ENCODE measurements around the gene CEP85L. TPM values are rescaled to one million over a fixed set of nuclear protein-coding genes. Genes with fewer than 3 reads are reported as not detected.

CEP85L gene
- total RNA-seq, 1 donor from 2014 or later: 19.3 TPM

DNA sequence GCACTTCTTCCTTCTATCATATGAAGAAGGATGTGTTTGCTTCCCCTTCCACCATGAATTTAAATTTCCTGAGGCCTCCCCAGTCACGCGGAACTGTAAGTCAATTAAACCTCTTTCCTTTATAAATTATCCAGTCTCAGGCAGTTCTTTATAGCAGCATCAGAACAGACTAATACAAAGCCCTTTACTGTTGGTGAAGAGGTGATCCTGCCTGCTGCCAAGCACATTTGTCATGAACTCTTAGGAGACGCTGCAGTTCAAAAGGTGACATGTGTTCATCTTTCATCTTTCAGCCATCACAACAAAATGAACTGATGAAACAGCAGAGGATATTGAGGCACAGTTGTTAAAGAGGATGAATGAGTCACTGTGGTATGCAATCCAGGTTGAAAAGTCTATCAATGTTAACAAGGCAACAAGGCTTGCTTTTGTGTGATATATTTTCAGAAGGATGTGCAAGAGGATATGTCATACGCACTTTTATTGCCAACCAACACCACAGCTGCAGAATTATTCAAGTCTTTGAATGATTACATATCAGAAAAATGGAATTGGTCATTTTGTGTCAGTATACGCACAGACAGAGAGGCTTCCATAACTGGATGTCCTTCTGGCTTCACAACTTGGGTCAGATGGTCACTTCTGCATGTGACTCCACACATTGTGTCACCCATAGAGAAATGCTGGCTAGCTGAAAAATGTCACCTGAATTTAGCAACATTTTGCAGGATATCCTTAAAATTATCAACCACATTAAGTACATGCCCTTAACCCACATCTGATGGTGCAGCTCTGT is 155.7 kb downstream of the CEP85L start:
- H3K4me3 ChIP-seq (ENCODE audit: insufficient read depth, low read depth, low read length): no peak overlapping the region
- no peaks in the 10 kb centered on the region for H3K9me3 ChIP-seq (ENCODE audit: insufficient read depth, low read depth, low read length)
- H3K4me2 ChIP-seq (ENCODE audit: low read length): peak overlapping the region; percentile 22
- Mint-ChIP-seq H3K27me3 (ENCODE audit: low read depth, unreplicated experiment) (no peaks in the 10 kb centered on the region), H3K27ac (ENCODE audit: unreplicated experiment) (peak overlapping the region; percentile 28), H3K4me1 (ENCODE audit: low read depth, unreplicated experiment) (peaks cover 28% of the 10 kb centered on the region), H3K4me3 (ENCODE audit: unreplicated experiment) (no peak overlapping the region), H3K9me3 (ENCODE audit: unreplicated experiment) (peaks cover 2% of the 10 kb centered on the region), H3K36me3 (ENCODE audit: low read depth, unreplicated experiment) (peaks cover 6% of the 10 kb centered on the region)
- DNase-seq (ENCODE audit: low read depth) (peak; percentile 82), FAIRE-seq (peak; percentile 34)
- H2AFZ ChIP-seq (ENCODE audit: low read depth, low read length): no peak overlapping the region
- H3K4me1 ChIP-seq (ENCODE audit: insufficient read depth, low read length): peaks cover 11% of the 10 kb centered on the region
- H3K27me3 ChIP-seq (ENCODE audit: insufficient read depth, low read length): no peaks in the 10 kb centered on the region
- H3K36me3 ChIP-seq (ENCODE audit: insufficient read depth, low read length): no peaks in the 10 kb centered on the region
- no peaks in the 10 kb centered on the region for H4K20me1 ChIP-seq (ENCODE audit: insufficient read depth, low read length)
- no peak overlapping the region for H3K9ac ChIP-seq (ENCODE audit: low read length)
- H3K79me2 ChIP-seq (ENCODE audit: insufficient read depth, low read length): peaks cover 6% of the 10 kb centered on the region
- peak overlapping the region; percentile 23 for H3K27ac ChIP-seq (ENCODE audit: low read depth, low read length)
- TF ChIP-seq EZH2 (IDR thresholded peaks at IDR 0.05; ENCODE audit: insufficient read depth, low read length): no peak
- TF ChIP-seq, protein P1, sequence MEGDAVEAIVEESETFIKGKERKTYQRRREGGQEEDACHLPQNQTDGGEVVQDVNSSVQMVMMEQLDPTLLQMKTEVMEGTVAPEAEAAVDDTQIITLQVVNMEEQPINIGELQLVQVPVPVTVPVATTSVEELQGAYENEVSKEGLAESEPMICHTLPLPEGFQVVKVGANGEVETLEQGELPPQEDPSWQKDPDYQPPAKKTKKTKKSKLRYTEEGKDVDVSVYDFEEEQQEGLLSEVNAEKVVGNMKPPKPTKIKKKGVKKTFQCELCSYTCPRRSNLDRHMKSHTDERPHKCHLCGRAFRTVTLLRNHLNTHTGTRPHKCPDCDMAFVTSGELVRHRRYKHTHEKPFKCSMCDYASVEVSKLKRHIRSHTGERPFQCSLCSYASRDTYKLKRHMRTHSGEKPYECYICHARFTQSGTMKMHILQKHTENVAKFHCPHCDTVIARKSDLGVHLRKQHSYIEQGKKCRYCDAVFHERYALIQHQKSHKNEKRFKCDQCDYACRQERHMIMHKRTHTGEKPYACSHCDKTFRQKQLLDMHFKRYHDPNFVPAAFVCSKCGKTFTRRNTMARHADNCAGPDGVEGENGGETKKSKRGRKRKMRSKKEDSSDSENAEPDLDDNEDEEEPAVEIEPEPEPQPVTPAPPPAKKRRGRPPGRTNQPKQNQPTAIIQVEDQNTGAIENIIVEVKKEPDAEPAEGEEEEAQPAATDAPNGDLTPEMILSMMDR (IDR thresholded peaks at IDR 0.05; ENCODE audit: insufficient read depth, low read depth, low read length): no peak

DNA sequence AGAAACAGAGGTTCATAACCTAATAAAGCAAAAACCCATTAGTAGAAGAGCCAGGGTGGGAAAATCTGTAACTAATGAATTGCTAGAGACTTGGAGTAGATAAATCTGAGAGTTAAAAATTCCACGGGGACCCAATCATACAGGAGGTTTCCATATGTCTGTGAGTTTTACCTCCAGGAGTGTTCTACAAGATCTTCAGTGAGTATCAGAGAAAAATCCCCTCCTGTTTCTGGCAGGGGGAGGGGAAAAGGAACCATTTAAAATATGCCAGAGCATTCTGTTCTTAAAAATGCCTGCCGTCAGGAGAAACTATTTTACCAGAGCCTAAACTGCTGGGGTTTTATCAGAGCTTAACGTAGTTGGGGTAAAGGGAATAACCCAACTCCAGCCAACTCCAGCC is 157.3 kb downstream of the CEP85L start:
- H2AFZ ChIP-seq (ENCODE audit: low read depth, low read length): no peak overlapping the region
- Mint-ChIP-seq H3K36me3 (ENCODE audit: low read depth, unreplicated experiment) (peaks cover 17% of the 10 kb centered on the region), H3K4me3 (ENCODE audit: unreplicated experiment) (no peak overlapping the region), H3K27ac (ENCODE audit: unreplicated experiment) (peak overlapping the region; percentile 28), H3K27me3 (ENCODE audit: low read depth, unreplicated experiment) (no peaks in the 10 kb centered on the region), H3K4me1 (ENCODE audit: low read depth, unreplicated experiment) (peaks cover 28% of the 10 kb centered on the region), H3K9me3 (ENCODE audit: unreplicated experiment) (peaks cover 6% of the 10 kb centered on the region)
- no peak for DNase-seq (ENCODE audit: low read depth)
- no peaks in the 10 kb centered on the region for H3K36me3 ChIP-seq (ENCODE audit: insufficient read depth, low read length)
- no peaks in the 10 kb centered on the region for H3K27me3 ChIP-seq (ENCODE audit: insufficient read depth, low read length)
- TF ChIP-seq EZH2 (IDR thresholded peaks at IDR 0.05; ENCODE audit: insufficient read depth, low read length): no peak
- TF ChIP-seq, protein P1 (IDR thresholded peaks at IDR 0.05; ENCODE audit: insufficient read depth, low read depth, low read length): no peak
- no peak overlapping the region for H3K4me3 ChIP-seq (ENCODE audit: insufficient read depth, low read depth, low read length)
- H3K9me3 ChIP-seq (ENCODE audit: insufficient read depth, low read depth, low read length): no peaks in the 10 kb centered on the region
- H3K27ac ChIP-seq (ENCODE audit: low read depth, low read length): no peak overlapping the region
- H3K79me2 ChIP-seq (ENCODE audit: insufficient read depth, low read length): no peaks in the 10 kb centered on the region
- peaks cover 11% of the 10 kb centered on the region for H3K4me1 ChIP-seq (ENCODE audit: insufficient read depth, low read length)
- no peak overlapping the region for H3K9ac ChIP-seq (ENCODE audit: low read length)
- no peaks in the 10 kb centered on the region for H4K20me1 ChIP-seq (ENCODE audit: insufficient read depth, low read length)
- no peak overlapping the region for H3K4me2 ChIP-seq (ENCODE audit: low read length)
- FAIRE-seq: no peak

DNA sequence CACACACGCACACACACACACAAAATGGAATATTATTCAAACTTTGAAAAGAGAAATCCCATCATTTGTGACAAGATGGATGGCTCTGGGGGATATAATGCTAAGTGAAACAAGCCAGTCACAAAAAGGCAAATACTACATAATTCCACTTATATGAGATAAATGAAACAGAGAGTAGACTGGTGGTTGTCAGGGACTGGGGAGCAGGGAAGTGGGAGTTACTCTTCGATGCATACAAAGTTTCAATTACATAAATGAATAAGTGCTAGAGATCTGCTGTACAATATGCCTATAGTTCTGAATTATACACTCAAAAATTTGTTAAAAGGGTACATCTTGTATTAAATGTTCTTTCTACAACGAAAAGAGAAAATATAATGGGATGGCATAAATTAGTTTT is 161.4 kb downstream of the CEP85L start:
- Mint-ChIP-seq H3K9me3 (ENCODE audit: unreplicated experiment) (peaks cover 13% of the 10 kb centered on the region), H3K27ac (ENCODE audit: unreplicated experiment) (no peak overlapping the region), H3K27me3 (ENCODE audit: low read depth, unreplicated experiment) (no peaks in the 10 kb centered on the region), H3K4me1 (ENCODE audit: low read depth, unreplicated experiment) (peaks cover 25% of the 10 kb centered on the region), H3K4me3 (ENCODE audit: unreplicated experiment) (no peak overlapping the region), H3K36me3 (ENCODE audit: low read depth, unreplicated experiment) (peaks cover 37% of the 10 kb centered on the region)
- Histone ChIP-seq H3K27ac (ENCODE audit: low read depth, low read length) (no peak overlapping the region), H3K4me1 (ENCODE audit: insufficient read depth, low read length) (peaks cover 4% of the 10 kb centered on the region), H3K27me3 (ENCODE audit: insufficient read depth, low read length) (no peaks in the 10 kb centered on the region), H3K9me3 (ENCODE audit: insufficient read depth, low read depth, low read length) (no peaks in the 10 kb centered on the region), H4K20me1 (ENCODE audit: insufficient read depth, low read length) (no peaks in the 10 kb centered on the region), H3K36me3 (ENCODE audit: insufficient read depth, low read length) (peaks cover 3% of the 10 kb centered on the region), H3K4me2 (ENCODE audit: low read length) (no peak overlapping the region), H2AFZ (ENCODE audit: low read depth, low read length) (no peak overlapping the region), H3K4me3 (ENCODE audit: insufficient read depth, low read depth, low read length) (no peak overlapping the region), H3K9ac (ENCODE audit: low read length) (no peak overlapping the region), H3K79me2 (ENCODE audit: insufficient read depth, low read length) (no peaks in the 10 kb centered on the region)
- DNase-seq (ENCODE audit: low read depth) (no peak), FAIRE-seq (no peak)
- TF ChIP-seq EZH2 (IDR thresholded peaks at IDR 0.05; ENCODE audit: insufficient read depth, low read length): no peak
